GM21390 (cell line): ENCODE measurements around the gene HIVEP3.

Source experiments
- ATAC-seq: cut with Tn5 transposase; IDR thresholded peaks from one replicate; pipeline ENCODE4 v1.9.1; 2021; ENCODE audit not compliant: unreplicated experiment

The HIVEP3 gene

DNA sequence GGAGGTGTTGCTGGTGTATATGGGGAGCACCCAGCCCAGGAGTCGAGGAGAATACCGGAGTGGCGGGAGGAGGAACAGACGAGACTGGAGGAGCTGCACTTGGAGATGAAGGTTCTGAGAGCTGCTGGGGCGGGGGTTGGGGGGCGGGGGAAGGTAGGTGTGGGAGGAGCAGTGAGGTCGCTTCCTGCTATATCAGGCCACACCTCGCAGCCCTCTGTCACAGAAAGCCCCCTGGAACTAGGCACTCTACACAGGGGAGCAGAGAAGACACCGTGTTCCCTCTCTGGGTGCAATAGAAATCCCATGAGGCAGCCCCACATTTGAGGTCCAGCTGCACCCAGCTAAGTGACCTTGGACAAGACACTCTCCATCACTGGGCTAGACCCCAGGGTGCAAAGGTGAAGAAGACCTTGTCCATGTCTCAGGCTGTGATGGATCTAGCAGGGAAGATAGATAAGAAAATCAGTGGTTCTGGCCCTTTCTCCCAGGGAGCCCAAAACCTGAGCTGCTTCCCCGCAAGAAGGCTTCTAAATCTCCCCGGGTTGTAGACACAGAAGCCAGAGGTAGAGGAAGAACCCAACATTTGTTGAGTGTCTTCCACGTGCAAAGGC lies 278.5 kb downstream of the HIVEP3 start:
- ATAC-seq = no peak

- ATAC-seq = no peak
These were observed 279.3 kb downstream of the HIVEP3 start for GRCh38 chr1:41639332-41639936.

- ATAC-seq = no peak
These were observed 280.4 kb downstream of the HIVEP3 start for GRCh38 chr1:41638086-41639024.

GRCh38 chr1:41637367-41637766 lies 281.4 kb downstream of the HIVEP3 start:
- no peak for ATAC-seq

- ATAC-seq = no peak
These were observed 285.0 kb downstream of the HIVEP3 start for GRCh38 chr1:41633764-41634163.

- ATAC-seq = no peak
These were observed 285.7 kb downstream of the HIVEP3 start for GRCh38 chr1:41632781-41633575.

DNA sequence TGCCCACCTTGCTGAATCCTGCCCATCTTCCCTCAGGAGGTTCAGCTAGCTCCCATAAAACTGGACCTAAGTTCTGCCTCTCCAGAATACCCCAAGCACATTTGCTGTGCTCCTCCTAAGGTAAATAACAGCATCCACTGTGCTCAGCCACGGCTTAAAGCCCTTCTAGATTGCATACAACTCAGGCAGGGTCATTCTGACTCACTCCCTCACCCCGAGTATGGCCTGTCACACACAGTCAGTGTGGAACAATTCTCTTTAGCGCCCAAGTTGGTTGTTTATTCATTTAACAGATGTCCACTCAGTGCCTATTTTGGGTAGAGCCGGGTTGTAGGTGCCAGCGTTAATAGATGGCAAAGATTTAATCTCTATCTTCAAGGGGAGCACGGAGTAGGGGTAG lies 286.8 kb downstream of the HIVEP3 start:
- no peak for ATAC-seq

DNA sequence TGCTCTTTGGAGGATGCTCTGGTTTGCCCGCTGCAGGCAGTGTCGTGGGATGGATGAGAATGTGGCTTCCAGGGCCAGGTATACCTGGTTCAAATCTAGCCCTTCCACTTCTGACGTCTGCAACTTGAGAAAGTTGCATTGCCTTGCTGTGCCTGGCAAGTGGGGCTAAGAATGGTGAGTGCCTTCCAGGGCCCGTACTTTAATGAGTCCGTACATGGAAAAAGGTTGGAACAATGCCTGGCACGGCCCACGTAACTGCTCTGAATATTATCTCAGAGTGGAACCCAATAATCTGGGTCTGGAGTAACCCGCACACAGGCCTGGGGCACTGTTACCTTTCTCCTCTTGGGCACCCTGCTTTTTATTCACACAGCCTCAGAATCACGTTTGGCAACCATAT lies 287.6 kb downstream of the HIVEP3 start:
- no peak for ATAC-seq

- ATAC-seq = no peak
These were observed 289.2 kb downstream of the HIVEP3 start for GRCh38 chr1:41629571-41629970.

DNA sequence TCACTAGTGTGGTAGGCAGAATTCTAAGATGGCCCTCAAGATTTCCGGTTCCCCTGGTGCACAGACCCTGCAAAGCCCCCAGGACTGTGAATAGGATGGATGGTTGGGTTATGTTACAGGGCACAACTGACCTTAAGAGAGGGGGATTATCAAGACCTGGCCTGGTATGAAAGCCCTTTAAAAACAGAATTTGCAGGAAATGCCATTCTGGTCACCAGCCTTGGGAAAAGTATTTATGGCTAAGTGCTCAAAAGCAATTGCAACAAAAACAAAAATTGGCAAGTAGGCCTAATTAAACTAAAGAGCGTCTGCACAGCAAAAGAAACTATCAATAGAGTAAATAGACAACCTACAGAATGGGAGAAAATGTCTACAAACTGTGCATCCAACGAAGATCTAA lies 289.6 kb downstream of the HIVEP3 start:
- no peak for ATAC-seq

GRCh38 chr1:41627491-41628280 lies 291.0 kb downstream of the HIVEP3 start:
- no peak for ATAC-seq

DNA sequence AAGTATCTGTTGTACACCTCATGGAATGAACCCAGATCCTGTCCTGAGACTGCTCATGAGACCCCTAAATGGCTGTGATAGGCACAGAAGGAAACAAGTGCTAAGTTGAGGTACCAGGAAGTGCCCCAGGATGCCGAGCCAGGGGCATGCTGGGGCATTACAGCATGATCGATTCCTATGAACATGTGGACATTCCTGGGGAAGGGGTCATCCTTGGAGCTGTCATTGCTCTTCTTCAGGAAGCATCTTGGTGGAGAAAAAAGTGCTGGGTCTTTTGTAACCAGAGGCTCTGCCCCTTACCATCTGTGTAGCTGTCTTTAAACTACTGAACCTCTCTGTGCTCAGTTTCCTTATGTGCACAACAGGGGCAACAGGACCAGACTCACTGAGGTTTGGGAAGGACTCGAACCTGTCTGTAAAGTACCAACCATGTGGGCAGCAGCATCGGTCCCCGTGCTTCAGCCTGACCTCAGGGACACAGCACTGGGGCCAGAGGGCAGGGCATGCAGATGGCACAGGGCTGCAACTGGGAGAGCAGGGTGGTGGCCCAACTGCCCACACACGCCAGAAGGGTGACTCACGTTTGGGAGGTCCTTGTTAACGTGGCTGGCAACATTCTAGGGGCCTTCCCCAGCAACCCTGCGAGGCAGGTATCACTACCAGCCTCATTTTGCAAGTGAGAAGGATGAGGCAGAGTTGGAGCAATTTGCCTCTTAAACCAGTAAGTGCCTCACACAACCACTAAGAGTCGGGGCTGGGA lies 291.9 kb downstream of the HIVEP3 start:
- no peak for ATAC-seq

DNA sequence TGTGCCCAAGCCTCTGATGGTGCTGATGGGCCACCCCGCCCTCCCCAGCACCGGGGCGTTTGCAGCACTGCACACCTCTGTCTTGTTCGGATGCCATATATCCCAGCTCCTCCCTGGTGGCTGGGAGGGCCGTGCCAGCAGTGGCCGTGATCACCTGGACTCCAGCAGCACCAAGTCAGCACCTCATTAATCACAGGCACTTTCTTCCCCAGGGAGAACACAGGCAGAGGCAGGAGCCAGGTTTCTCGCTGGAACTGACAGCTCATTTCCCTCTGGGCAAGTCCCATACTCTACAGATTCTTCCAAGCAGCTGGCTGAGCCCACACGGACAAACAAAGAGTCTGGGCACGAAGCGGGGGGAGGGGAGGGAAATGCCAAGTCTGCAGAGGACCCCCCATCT lies 292.6 kb downstream of the HIVEP3 start:
- no peak for ATAC-seq

- no peak for ATAC-seq
These were observed 295.0 kb downstream of the HIVEP3 start for GRCh38 chr1:41623736-41624135.

- ATAC-seq = peak; percentile 78
These were observed 295.6 kb downstream of the HIVEP3 start for GRCh38 chr1:41622859-41623732.

- no peak for ATAC-seq
These were observed 296.3 kb downstream of the HIVEP3 start for GRCh38 chr1:41622402-41622801.

GRCh38 chr1:41621791-41622190 lies 296.9 kb downstream of the HIVEP3 start:
- no peak for ATAC-seq

DNA sequence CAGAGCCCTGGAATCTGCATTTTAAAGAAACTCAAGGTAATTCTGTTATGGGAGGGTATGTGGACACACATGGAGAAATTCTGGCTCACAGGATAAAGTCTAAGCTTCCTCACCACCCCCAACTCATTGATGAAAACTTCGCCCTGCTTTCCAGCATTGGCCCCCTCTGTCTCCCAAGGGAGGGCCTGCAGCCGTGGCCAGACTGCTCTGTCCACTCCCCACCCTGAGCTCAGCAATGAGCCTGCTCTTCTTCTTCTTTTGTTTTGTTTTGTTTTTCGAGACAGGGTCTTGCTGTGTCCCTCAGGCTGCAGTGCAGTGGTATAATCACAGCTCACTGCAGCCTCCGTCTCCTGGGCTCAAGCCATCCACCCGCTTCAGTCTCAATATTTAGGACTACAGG lies 297.5 kb downstream of the HIVEP3 start:
- ATAC-seq = no peak
